ENCODE data around the gene KIF12.

KIF12 gene

DNA sequence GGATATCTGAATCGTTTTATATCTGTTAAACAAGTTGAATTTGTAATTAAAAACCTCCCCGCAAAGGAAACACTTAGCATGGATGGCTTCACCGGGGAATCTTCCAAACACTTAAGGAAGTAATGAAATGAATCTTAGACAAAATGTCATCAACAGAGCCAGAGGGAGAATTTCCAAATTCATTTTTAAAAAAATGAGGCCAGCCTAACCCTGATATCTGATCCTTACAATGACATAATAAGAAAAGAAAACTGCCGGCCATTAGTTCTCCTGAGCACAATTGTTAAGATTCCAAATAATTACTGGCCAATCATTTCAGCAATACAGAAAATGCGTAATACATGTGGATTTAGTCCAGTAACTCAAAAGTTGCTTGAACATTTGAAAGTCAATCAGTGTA is 6.1 kb upstream of the KIF12 start:
- no peak for DNase-seq (ENCODE audit: low spot score)

- no peak for DNase-seq (ENCODE audit: low spot score)
These were observed 3.4 kb upstream of the KIF12 start for GRCh38 chr9:114102484-114102883.

DNA sequence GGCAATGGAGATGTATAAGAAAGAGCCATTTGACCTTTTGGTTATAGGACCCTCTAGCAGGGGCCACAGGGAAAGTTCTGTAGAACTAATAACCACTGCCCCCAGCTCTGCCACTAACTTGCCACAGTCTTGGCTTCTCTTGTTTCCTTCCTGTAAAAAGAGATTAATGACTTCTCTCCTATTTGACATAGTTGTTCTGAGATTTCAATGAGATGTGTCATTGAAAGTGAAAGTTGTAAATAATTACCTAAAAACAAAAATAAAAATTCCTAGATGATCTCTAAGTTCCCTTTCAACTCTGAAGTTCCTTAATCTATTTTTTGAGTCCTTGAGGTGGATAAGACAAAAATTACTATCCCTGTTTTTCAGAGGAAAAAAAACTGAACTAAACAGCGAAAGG is 1.4 kb upstream of the KIF12 start:
- DNase-seq (ENCODE audit: low spot score), result no peak

DNA sequence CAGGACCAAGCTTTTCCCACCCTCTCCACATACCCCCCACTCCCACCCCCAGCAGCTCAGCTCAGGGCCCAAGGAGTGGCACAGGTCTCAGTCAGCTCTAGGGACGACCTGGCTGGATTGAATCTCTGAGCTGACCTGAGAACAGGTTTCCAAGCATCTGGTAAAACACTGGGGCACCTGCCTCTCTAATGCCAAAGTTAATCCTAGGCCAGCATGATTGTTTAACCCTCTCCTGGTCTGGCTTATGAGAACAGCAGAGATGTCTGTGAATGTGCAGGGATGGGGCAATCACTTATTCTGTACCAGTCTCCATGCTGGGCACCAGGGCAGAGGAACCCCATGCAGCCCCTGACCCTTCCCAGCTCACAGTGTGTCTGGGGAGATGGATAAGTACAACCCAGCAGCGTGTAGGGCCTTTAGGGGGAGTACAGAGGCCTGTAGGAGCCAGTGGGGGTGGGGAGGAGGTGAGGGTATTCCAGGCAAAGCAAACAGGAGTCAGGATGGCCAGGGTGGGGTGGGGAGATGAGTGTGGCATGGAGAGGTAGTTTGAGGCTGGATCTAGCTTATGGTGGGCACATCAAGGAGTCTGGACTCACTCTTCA is 678 bp upstream of the KIF12 start:
- DNase-seq (ENCODE audit: low spot score), result no peak

DNA sequence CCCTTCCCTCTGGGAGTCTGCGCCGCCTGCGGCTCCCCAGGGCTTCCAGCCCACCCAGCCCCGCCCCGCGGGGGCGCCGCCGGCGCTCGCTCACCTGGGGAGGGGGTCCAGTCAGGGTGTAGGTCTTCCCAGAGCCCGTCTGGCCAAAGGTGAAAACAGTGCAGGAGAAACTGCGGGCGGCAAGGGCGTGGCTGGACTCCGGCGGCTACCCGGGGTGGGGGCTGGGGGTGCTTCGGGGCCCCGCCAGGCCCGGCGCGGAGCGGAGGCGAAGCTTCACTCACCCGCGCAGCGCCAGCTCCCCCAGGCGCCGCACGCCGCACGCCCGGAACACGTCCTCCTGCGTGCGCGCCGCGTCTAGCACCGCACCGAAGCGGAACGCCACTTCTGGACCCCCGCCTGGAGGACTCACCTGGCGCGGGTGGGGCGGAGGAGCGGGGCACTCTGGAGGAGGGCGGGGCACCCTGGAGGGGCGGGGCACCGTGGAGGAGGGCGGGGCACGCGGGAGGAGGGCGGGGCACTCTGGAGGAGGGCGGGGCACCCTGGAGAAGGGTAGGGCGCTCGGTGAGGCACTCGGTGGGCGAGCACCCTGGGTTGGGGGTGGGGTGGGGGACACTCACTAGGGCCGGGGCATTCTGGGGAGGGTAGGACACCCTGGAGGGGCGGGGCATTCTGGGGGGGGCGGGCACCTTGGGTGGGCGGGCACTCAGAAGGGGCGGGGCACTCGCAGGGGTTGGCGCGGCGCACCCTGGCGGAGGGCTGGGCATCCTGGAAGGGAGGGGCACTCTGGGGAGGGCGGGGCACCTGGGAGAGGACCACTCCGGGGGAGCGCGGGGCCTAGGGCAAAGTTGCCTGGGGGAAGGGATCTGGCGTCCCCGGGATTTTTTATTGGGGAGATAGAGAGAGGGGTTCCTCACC is 814 bp downstream of the KIF12 start:
- no peak for DNase-seq (ENCODE audit: low spot score)

GRCh38 chr9:114097613-114098020 is 1.5 kb downstream of the KIF12 start:
- no peak for DNase-seq (ENCODE audit: low spot score)

DNA sequence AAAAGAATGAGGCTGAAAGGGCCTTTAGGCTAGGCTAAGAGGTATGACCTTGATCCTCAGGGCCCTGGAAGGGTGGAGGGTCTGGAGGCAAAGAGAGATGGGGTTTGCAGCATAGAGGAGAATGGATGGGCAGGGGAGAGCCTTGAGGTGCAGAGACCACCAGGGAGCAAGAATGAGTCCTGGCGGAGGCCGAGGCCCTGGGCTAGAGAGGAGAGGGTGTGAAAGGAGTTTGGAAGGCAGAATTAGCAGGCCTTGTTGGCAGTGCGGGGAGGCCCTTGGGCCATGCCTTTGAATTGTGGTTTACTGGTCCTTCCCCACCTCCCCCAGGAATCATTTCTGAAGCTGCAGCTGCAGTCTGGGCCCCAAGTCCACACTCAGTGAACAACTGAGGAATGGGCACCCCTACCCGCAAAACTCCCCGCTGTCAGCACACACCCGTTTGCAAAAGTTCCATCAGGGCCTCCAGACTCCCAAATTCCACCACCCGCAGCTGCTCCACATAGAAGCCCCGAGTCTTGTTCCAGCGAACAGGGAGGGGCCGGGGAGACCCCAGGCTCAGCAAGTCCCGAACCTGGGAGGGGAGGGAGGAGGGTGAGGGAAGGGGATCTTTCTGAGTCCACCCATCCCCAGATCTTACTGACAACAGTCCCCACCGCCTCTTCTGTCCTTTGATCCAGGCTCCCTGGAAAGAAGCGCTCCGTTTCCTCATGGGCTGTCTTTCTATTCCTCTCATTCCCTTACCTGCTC is 2.1 kb downstream of the KIF12 start:
- no peak for DNase-seq (ENCODE audit: low spot score)

- DNase-seq (ENCODE audit: low spot score), result no peak
These were observed 3.0 kb downstream of the KIF12 start for GRCh38 chr9:114096041-114096511.

GRCh38 chr9:114094971-114095370 is 4.1 kb downstream of the KIF12 start:
- no peak for DNase-seq (ENCODE audit: low spot score)

DNA sequence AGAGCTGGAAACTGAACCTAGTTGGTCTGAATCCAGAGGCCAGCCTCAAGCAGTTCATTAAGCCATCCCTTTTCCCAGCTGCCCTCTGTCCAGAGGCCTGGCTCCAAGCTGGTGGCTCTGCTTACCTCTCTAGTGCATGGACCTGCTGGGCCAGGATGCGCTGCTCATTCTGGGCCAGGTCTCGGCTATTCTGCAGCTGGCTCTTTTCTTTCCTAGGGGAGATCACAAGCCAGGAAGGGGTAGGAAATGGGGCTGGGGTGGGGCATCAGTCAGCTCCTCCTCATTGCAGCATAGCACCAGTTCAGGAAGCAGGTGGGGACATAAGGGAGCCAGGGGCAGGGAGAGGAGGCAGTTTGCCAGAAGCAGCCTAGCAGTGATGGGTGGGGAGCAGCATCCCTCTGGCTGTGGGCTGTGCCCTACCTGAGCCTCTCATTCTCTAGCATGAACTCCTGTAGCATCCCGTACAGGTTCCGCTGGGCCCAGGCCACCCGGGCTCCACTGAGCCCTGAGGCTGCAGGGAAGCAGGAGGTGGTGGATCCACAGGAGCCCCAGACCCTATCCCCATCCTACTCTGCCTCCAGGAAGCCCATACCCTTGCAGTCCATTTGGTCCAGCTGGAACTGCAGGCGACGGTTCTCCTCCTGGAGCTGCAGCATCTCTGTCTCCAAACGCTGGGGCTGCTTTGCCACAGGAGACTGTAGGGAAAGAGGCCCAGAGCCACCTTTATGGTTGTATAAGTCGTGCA is 5.2 kb downstream of the KIF12 start:
- no peak for DNase-seq (ENCODE audit: low spot score)

DNA sequence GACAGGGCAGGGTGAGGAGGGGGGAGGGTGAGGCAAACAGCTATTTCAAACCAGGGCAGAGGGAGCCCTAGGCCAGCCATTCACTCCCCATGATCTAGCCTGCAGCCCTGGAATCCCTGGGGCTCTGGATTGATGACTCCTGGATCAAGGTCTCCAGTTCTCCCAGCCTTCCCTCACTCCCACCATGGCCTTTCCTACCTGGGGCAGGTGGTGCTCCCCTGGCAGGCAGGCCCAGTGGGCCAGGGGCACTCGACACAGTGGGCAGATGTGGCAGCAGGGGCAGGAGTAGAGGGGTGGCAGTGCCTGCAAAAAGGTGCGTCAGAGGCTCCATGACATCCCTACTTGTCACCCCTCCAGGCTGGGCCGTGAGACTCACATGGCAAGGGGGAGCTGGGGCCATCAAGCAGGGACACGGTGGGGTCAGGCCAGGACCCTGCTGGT is 6.0 kb downstream of the KIF12 start:
- no peak for DNase-seq (ENCODE audit: low spot score)

DNA sequence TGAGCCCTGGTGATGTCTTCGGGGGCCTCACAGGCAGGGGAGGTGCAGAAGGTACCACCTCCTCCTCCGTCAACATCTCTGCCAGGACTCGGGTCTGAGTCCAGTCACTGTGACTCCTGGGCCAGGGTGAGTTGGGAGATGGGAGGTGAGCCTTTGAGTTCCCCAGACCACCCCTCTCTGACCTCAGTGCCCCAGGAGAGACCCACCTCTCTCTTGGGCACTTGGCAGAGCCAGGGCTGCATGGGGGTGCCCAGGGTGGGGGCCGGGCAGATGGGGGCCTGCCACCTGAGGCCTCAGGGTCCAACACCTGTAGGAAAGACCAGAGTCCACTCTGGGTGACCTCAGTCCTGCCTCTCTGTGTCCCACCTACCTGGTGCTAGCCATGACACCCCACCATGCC is 6.8 kb downstream of the KIF12 start:
- DNase-seq (ENCODE audit: low spot score), result no peak

GRCh38 chr9:114091711-114092110 is 7.4 kb downstream of the KIF12 start:
- DNase-seq (ENCODE audit: low spot score), result no peak

DNA sequence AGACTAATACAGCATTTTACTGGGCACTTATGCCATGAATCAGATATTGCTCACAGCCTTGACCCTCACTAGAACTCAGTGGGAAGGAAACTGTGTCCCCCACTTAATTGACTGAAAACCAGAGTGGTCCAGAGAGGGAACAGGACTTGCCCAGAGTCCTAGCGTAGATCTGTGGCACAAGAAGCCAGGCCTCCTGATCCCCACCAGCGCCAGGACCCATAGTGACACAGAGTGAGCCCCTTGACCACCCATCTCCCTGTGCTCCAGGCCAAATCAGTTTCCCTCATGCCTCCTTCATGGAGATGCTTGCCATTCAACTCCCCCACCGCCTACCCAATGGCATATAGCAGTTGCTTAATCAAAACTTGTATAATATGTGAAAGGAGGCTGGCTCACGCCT is 8.3 kb downstream of the KIF12 start:
- DNase-seq (ENCODE audit: low spot score), result no peak

DNA sequence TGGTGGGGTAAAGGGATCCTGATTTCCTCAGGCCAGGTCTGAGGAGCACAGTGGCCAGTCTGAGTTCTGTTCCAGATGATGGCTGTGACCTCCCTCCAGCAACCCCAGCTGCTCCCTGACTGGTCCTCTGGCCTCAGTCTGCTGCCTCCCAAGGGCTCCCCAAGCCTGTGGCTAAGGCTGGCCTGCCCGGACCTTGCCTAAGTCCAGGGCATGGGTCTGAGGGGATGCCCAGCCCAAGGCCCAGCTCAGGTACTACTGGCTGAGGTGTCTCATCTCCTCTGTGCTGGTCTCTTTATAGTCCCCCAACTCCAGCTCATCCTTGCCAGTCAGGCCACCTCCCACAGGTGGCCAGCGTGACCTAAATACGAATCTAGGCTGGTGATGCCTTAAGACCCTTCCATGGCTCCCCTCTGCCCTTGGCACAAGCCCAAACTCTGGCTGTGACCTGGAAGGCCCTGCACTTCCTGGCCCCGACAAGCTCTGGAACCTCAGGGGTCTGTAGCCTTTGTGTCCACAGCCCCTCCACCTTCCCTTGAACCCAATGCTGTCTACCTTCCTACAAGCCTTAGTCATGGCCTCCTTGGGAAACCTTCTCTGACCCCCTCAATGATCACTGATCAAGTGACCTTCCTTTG is 9.8 kb downstream of the KIF12 start:
- DNase-seq (ENCODE audit: low spot score), result no peak

GRCh38 chr9:114088571-114089170 is 10.4 kb downstream of the KIF12 start:
- no peak for DNase-seq (ENCODE audit: low spot score)

DNA sequence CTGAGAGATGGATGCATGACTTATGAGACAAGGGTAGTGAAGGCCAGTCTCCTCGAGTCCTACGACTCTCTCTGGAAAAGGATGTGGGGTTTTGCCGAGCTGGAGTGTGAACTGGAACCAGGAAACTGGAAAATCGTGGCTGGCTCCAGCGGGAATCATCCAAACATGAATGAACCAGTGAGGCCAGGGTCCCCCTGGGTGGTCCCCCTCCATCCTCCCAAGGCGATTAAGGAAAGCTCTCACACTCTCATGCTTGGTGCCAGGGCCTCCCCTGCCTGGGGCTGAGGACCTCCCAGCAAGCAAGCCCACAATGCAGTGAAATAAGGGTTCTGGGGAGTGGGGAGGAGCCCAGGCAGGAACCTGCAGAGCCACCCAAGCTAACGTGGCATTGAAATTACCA is 11.4 kb downstream of the KIF12 start:
- DNase-seq (ENCODE audit: low spot score), result no peak

DNA sequence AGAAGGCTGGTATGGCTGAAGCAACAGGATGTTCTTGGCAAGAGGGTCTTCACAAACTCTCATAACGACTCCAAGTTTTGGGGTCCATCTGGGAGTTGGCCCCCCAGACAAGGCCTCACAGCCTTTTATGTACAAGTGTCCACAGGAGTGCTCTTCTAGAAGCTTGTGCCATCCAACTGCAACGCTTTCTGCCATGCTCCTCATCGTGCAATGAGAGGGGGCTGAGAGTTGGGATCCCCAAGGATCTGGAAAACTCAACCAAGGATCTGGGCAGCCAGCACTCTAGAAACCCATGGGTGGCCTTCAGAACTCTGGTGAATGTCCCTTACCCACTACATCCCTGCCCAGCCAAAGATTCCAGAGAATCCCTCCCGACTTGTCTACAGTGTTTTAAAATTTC is 12.5 kb downstream of the KIF12 start:
- no peak for DNase-seq (ENCODE audit: low spot score)

DNA sequence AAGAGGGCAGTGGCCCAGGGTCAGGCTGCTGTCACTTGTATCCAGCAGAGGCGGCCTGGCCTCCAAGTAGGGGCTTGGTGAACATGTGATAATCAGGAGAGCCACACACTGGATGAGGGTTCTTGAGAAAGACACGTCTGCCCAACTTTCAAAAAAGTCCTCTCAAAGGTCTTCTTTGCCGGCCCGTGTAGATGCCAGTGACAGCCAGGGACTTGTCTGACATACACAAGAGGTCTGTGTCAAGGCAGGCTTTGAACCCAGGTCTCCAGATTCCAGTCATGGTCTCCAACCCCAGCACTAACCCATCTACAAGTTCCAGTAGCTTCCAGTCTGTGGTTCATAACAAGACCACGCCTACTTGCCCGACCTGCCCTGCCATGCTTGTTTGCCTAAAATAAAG is 13.1 kb downstream of the KIF12 start:
- DNase-seq (ENCODE audit: low spot score), result no peak

GRCh38 chr9:114085387-114085789 is 13.7 kb downstream of the KIF12 start:
- DNase-seq (ENCODE audit: low spot score), result no peak

All from SK-N-DZ (cell line).